Activated T-helper 9 cell treated with anti-CD3 and anti-CD28 coated beads, Interleukin-2, amount 50 U/mL, for 16 hours (primary cell): ENCODE data around the gene RNF19B.

ENCODE experiments used
- DNase-seq: peaks from one replicate; pipeline ENCODE4 v3.0.0-alpha.2; 2020; ENCODE audit warnings: low read depth

The RNF19B gene

GRCh38 chr1:32886828-32887414 is 77.7 kb downstream of the RNF19B start:
- DNase-seq = no peak
